AG09319 (cell line): ENCODE measurements around the gene TXNL4A.
A peak's percentile ranks its signal among the peaks of the same experiment; 100 is the strongest.

Source experiments
- DNase-seq: peaks from one replicate; pipeline ENCODE4 v3.0.0-alpha.2; 2010; ENCODE audit warnings: low read depth; ENCODE audit errors: extremely low read depth
- TF ChIP-seq, protein P1 (sequence below): IDR thresholded peaks from 2 replicates; pipeline ENCODE4 v1.5.1; 2011; ENCODE audit warnings: low read depth, mild to moderate bottlenecking, inconsistent platforms, low read length, moderate library complexity

Gene TXNL4A

DNA sequence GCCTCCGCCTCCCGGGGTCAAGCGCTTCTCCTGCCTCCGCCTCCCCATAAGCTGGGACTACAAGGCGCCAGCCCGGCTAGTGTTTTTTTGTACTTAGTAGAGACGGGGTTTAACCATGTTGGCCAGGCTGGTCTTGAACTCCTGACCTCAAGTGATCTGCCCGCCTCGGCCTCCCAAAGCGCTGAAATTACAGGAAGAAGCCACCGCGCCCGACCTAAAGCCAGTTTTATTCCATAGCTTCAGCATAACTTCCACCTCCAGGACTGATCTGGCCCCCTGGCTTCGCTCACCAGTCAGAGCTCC is 783 bp upstream of the TXNL4A start:
- TF ChIP-seq, protein P1, sequence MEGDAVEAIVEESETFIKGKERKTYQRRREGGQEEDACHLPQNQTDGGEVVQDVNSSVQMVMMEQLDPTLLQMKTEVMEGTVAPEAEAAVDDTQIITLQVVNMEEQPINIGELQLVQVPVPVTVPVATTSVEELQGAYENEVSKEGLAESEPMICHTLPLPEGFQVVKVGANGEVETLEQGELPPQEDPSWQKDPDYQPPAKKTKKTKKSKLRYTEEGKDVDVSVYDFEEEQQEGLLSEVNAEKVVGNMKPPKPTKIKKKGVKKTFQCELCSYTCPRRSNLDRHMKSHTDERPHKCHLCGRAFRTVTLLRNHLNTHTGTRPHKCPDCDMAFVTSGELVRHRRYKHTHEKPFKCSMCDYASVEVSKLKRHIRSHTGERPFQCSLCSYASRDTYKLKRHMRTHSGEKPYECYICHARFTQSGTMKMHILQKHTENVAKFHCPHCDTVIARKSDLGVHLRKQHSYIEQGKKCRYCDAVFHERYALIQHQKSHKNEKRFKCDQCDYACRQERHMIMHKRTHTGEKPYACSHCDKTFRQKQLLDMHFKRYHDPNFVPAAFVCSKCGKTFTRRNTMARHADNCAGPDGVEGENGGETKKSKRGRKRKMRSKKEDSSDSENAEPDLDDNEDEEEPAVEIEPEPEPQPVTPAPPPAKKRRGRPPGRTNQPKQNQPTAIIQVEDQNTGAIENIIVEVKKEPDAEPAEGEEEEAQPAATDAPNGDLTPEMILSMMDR = no peak
- DNase-seq = no peak

DNA sequence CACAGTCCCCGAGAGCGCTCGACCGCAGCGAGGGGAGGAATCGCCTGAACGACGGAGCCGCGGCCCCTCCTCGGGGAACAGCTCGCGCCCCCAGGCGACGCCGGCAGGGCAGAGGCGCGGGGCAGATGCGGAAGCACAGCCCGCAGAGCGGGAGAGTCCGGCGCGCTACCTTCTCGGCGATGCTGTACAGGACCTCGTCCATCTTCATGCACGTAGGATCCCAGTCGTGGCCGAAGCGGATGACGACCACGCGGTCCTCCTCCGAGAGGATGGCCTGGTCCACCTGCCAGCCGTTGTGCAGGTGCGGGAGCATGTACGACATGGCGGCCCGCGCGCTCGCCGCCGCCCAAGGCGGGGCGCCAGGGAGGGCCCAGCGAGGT is 302 bp downstream of the TXNL4A start:
- DNase-seq = no peak
- TF ChIP-seq, protein P1 = peak; percentile 33

DNA sequence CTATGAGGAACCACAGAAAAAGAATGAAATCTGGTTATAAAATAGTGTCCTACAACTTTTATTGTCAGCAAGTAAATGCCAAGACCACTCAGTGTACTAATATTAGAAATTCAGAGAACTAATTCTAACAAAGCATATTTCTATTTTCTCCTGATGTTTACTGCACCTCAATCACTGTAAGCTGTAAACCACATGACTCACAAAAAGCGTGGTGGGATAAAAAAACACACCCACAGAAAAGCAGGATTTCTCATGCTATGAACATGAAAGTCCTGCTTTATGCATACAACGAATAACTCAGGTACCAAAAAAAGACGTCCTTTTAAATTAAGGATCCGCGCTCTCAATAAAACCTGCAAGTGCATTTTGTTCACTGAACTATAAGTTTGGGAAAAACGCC is 797 bp downstream of the TXNL4A start:
- no peak for DNase-seq

DNA sequence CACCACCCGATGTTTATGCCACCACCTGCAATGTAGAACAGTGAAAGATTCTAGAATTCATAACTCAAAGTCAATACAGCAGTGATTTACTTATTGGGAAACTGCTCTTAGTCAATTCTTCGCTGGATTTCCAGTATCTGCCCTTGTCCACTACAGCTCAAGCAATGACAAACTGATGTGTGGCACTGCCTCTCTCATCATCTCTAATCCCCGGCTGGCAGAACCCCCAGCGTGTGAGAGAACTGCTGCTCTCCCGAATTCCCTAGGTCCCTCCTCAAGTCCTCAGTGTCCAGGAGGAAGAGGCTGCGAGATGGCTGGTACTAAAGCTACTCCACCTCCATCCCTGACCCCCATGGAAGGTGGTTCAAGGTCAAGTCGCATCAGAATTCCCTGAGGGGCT is 1.6 kb downstream of the TXNL4A start:
- TF ChIP-seq, protein P1 = no peak
- no peak for DNase-seq

More for the DNA sequence above, 797 bp downstream of the TXNL4A start:
- TF ChIP-seq, protein P1 = no peak

DNA sequence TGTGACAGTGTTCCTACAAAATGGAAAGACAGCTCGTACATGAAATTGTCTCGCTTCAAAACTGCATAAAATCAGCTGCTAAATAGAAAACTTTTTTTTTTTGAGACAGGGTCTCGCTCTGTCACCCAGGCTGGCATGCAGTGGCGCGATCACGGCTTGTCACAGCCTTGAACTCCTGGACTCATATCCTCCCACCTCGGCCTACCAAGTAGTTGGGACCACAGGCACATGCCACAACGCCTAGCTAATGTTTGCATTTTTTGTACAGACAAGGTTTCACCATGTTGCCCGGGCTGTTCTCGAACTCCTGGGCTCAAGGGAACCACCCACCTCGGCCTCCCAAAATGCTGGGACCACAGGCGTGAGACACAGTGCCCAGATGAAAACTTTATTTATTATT is 3.2 kb downstream of the TXNL4A start:
- DNase-seq = no peak
- TF ChIP-seq, protein P1 = no peak

DNA sequence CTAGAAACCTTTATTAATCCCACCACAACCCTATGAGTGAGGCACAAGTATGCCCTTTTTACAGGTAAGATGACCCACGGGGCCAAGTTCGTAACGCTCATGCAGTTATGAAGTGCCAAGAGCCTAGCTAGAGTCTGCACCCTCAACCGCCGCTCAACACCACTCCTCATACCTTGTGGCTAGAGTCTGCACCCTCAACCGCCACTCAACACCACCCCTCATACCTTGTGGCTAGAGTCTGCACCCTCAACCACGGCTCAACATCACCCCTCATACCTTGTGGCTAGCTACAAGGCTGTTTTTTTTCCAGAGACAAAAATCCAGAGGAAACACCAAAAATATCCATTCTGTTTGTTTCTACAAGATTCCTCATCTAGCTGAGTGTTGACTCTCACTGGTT is 4.6 kb downstream of the TXNL4A start:
- DNase-seq = no peak
- TF ChIP-seq, protein P1 = no peak

DNA sequence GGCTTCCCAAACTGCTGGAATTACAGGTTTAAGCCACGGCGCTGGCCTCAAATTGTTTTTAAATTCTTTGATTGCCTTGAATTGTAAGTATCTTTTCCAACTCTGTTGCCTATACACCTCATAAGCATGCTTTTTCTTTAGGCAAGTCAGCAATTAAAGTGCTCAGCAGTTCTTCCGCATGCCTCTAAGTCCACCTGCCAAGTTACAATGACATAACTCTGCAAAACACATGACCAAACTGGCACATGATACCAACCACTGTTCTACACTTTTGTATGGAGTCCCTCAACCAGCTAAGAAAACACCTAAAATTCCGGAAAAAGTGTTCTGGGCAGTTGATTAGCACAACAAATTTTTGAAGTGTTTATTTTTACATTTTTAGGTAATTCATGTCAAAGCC is 5.1 kb downstream of the TXNL4A start:
- DNase-seq = no peak
- TF ChIP-seq, protein P1 = no peak
